Psoas muscle (tissue), 8 donors: ENCODE measurements around the gene LRRC57. TPM values are rescaled to one million over a fixed set of nuclear protein-coding genes. Genes with fewer than 3 reads are reported as not detected.

Experiments used
- ATAC-seq, 4 donors: fragments of 200-7000 bp; cut with Tn5 transposase; one replicate each; pipeline ENCODE4 v1.9.1; 2020; ENCODE audit warnings: moderate library complexity in 3 of 4, mild to moderate bottlenecking in 2 of 4
- DNase-seq, 2 donors: peaks; one replicate each; pipeline ENCODE4 v3.0.0-alpha.2; 2020
- H3K27ac ChIP-seq: fragments of 200-600 bp; one replicate; pipeline ENCODE4 v1.8.0; 2022
- H3K27me3 ChIP-seq, 3 donors: fragments of 200-600 bp in 1 of 3; one replicate each; pipeline versions ENCODE4 v1.6.1 to v1.8.0; 2013 to 2022; ENCODE audit warnings: low read length in 2 of 3, mild to moderate bottlenecking in 2 of 3, moderate library complexity in 1 of 3; ENCODE audit not compliant: insufficient read depth in 3 of 3
- H3K36me3 ChIP-seq, 2 donors: fragments of 200-600 bp in 1 of 2; one replicate each; pipeline versions ENCODE4 v1.6.1 to v1.8.0; 2013 to 2022; ENCODE audit warnings: low read depth in 1 of 2, mild to moderate bottlenecking in 1 of 2, moderate library complexity in 1 of 2; ENCODE audit not compliant: insufficient read depth in 1 of 2
- H3K4me1 ChIP-seq: fragments of 200-600 bp; one replicate; pipeline ENCODE4 v1.8.0; 2022
- H3K4me3 ChIP-seq: fragments of 200-600 bp; one replicate; pipeline ENCODE4 v1.8.0; 2022; ENCODE audit warnings: mild to moderate bottlenecking
- H3K9me3 ChIP-seq: fragments of 200-600 bp; one replicate; pipeline ENCODE4 v1.8.0; 2022
- CTCF ChIP-seq: fragments of 200-600 bp; IDR thresholded peaks from one replicate; pipeline ENCODE4 v1.8.0; 2022; ENCODE audit warnings: antibody characterized with exemption
- WGBS, 3 donors: extraction: QIAGEN DNeasy Blood & Tissue Kit; methylation state at CpG; one replicate each; pipeline versions ENCODE4 v1.1.6 to v1.1.7; 2013; 5-methylcytosine and 5-hydroxymethylcytosine counted together
- intact Hi-C, 2 donors: fragments of 100-400 bp; cut with DNase I; formaldehyde crosslinking; loops; one replicate each; pipeline versions ENCODE4 v1.11.0 to v1.14.2; 2022
- polyA plus RNA-seq, 3 donors: library from polyadenylated mRNA; stranded (reverse); fragments of 200-250 nt; gene quantifications; one replicate each; pipeline ENCODE4 v1.2.3, GENCODE V29; 2013
- total RNA-seq, 4 donors: library from RNA; stranded (reverse); fragmentation: NEBNext Ultra II Directional in 2 of 4; extraction: Animal tissue kit (Norgen Biotek cat#: 25700) in 2 of 4; gene quantifications; one replicate each; pipeline versions ENCODE4 v1.2.1 to v1.2.4, GENCODE V29; 2021 to 2023
- donor health status: healthy with polysubstance abuse.
- donor health status: DM: no; HTN: no; CAD: no; lungs with moderate emphysema.
- donor health status: Bipolar disorder and iron deficiency.
- donor health status: healthy.
- donor health status: DM: yes; HTN: yes; CAD: no.
- donor health status: DM: no; HTN: no; CAD: no.
- donor health status: DM: no; HTN: no; CAD: no.
- donor health status: DM: yes; HTN: yes; CAD: no.

Gene LRRC57
- total and polyA plus RNA-seq, 7 donors: 3.7 to 16.3 (median 8.3) TPM

GRCh38 chr15:42582569-42583375 lies 34.2 kb upstream of the LRRC57 start:
- ATAC-seq: no peak
- peaks cover 12% of the 10 kb centered on the region for H3K4me1 ChIP-seq
- intact Hi-C loops: loop anchor here in 1 of 2 donors (5.0 kb wide), 1 partner anchor 70 kb away; no protein-coding TSS in a partner anchor

GRCh38 chr15:42581272-42581730 lies 32.7 kb upstream of the LRRC57 start:
- Histone ChIP-seq H3K4me3 (peak overlapping the region; percentile 64), H3K9me3 (no peaks in the 10 kb centered on the region), H3K27ac (peak overlapping the region; percentile 28), H3K27me3 (peaks cover 0 to 5% (median 0%) of the 10 kb centered on the region in 3 donors), H3K4me1 (peaks cover 13% of the 10 kb centered on the region), H3K36me3 (peaks cover 0 to 7% of the 10 kb centered on the region in 2 donors)
- no peak for TF ChIP-seq CTCF
- WGBS, 3 donors: 1 to 2% (median 2%) methylated on average over 34 to 37 of the region's 37 CpGs
- intact Hi-C loops: loop anchor here in 1 of 2 donors (5.0 kb wide), 1 partner anchor 71 kb away; no protein-coding TSS in a partner anchor
- DNase-seq (peak; percentile 86 to 90), ATAC-seq (peak; percentile 86 to 93 (median 91))

More at GRCh38 chr15:42582569-42583375, 34.2 kb upstream of the LRRC57 start:
- Histone ChIP-seq H3K9me3 (no peaks in the 10 kb centered on the region), H3K27me3 (no peaks in the 10 kb centered on the region), H3K4me3 (no peak overlapping the region), H3K27ac (no peak overlapping the region), H3K36me3 (peaks cover 0 to 18% of the 10 kb centered on the region in 2 donors)
- 81 to 85% (median 85%) methylated on average over 8 of the region's 8 CpGs for WGBS, 3 donors
- no peak for TF ChIP-seq CTCF
- DNase-seq: no peak

GRCh38 chr15:42578984-42579537 lies 30.5 kb upstream of the LRRC57 start:
- Histone ChIP-seq H3K27me3 (peaks cover 0 to 5% (median 0%) of the 10 kb centered on the region in 3 donors), H3K9me3 (no peaks in the 10 kb centered on the region), H3K36me3 (no peaks in the 10 kb centered on the region), H3K4me1 (peaks cover 13% of the 10 kb centered on the region), H3K4me3 (no peak overlapping the region), H3K27ac (no peak overlapping the region)
- DNase-seq (no peak), ATAC-seq (no peak)
- TF ChIP-seq CTCF: no peak
- 78 to 88% (median 87%) methylated on average over 2 of the region's 2 CpGs for WGBS, 3 donors
- intact Hi-C loops: no loop called here

GRCh38 chr15:42577514-42578031 lies 29.0 kb upstream of the LRRC57 start:
- intact Hi-C loops: no loop called here
- peak overlapping the region; percentile 51 for H3K27ac ChIP-seq
- ATAC-seq: no peak
- H3K36me3 ChIP-seq: no peaks in the 10 kb centered on the region
- H3K4me1 ChIP-seq: peaks cover 13% of the 10 kb centered on the region
- peak overlapping the region; percentile 90 for H3K4me3 ChIP-seq
- no peak for TF ChIP-seq CTCF
- no peak for DNase-seq
- H3K9me3 ChIP-seq: no peaks in the 10 kb centered on the region
- peaks cover 0 to 5% (median 0%) of the 10 kb centered on the region in 3 donors for H3K27me3 ChIP-seq
- 13 to 53% (median 18%) methylated on average over 1 of the region's 1 CpG for WGBS, 3 donors
